ENCODE data around the gene KMT2D. TPM values are rescaled to one million over a fixed set of nuclear protein-coding genes. Genes with fewer than 3 reads are reported as not detected.

KMT2D gene
- total RNA-seq, 1 donor from 2014 or later: 106 TPM

DNA sequence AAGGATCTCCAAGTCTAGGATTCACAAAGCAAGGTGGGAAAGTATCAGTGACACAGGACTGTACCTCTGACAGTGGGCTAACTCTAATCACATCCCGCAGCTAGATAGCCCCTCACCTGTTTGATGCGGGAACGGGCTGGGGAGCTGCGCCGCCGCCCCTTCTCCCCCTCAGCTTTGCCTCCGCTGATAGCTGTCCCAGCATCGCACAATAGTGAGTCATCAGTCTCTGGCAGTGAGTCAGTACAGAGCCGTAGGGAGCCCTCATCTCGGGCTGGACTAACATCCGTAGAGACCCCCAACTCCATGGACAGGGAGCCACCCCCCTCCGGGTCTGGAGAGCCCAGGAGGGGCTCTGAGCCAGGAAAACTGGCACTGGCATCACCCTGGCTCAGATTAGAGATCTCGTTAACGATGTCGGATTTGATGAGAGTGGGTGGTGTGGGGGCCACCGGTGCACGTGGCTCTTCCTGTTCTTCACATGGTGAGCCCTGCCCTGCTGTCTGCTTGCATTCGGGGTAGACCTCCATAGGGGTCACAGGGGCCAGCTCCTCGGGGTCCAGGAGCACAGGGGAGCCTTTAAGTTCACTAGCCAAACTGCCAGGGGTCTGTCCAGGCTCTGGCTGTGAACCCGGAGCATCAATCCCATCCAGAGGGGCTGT lies 10.9 kb downstream of the KMT2D start:
- no peak overlapping the region for H3K27ac ChIP-seq
- no peaks in the 10 kb centered on the region for H3K9me3 ChIP-seq
- intact Hi-C loops (cut with DNase I): no loop called here
- DNase-seq (ENCODE audit: low spot score in 2 of 2): no peak
- TF ChIP-seq CTCF (IDR thresholded peaks at IDR 0.05): no peak
- no peak overlapping the region for H3K4me3 ChIP-seq
- H3K36me3 ChIP-seq: peaks cover 98 to 100% of the 10 kb centered on the region in 2 donors
- H3K4me1 ChIP-seq: no peaks in the 10 kb centered on the region
- H3K27me3 ChIP-seq: no peaks in the 10 kb centered on the region

- TF ChIP-seq CTCF (IDR thresholded peaks at IDR 0.05): no peak
- no peak overlapping the region for H3K4me3 ChIP-seq
- H3K27ac ChIP-seq: no peak overlapping the region
- intact Hi-C loops (cut with DNase I): no loop called here
- DNase-seq (ENCODE audit: low spot score in 2 of 2): no peak
- no peaks in the 10 kb centered on the region for H3K4me1 ChIP-seq
- H3K9me3 ChIP-seq: no peaks in the 10 kb centered on the region
- no peaks in the 10 kb centered on the region for H3K27me3 ChIP-seq
- H3K36me3 ChIP-seq: peaks cover 98 to 100% of the 10 kb centered on the region in 2 donors
Measured at GRCh38 chr12:49048953-49049352, 11.6 kb downstream of the KMT2D start.

DNA sequence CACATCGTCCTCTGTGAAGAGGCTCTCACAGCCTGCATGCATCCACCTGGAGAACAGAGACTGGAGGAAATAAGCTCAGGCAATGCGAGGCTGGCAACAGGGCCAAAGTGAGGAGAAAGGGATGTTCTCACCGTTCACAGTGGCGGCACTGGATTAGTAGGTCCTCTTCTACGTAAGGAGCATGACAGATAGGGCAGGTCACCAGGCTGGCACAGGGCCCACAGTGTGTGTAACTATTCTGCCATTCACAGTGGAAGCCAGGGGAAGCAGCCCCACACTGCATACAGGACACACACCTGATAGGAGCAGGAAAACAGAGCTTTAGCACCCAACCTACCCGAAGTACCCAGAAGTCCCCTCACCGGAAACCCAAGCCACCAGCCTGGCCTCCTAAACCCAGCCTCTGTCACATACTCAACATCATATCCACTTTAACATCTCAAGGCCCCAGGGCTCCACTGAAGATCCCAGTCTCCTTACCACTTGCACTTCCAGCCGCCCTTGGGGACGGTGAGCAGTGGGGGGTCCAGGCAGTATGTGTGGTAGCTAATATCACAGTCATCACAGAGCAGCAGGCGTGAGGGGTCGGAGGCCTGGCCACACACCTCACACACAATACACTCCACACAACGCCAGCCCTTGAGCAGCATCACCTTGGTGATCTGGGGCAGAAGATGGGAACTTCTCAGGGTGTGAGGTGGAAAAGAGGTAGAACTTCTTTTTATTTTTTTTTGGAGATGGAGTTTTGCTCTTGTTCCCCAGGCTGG lies 14.3 kb downstream of the KMT2D start:
- no peaks in the 10 kb centered on the region for H3K27me3 ChIP-seq
- no peak overlapping the region for H3K27ac ChIP-seq
- peaks cover 97 to 100% of the 10 kb centered on the region in 2 donors for H3K36me3 ChIP-seq
- no peak for TF ChIP-seq CTCF (IDR thresholded peaks at IDR 0.05)
- no peak overlapping the region for H3K4me3 ChIP-seq
- intact Hi-C loops (cut with DNase I): no loop called here
- H3K4me1 ChIP-seq: no peaks in the 10 kb centered on the region
- DNase-seq (ENCODE audit: low spot score in 2 of 2): no peak
- H3K9me3 ChIP-seq: no peaks in the 10 kb centered on the region

GRCh38 chr12:49044660-49045059 lies 15.9 kb downstream of the KMT2D start:
- no peak overlapping the region for H3K4me3 ChIP-seq
- no peaks in the 10 kb centered on the region for H3K4me1 ChIP-seq
- H3K27ac ChIP-seq: no peak overlapping the region
- TF ChIP-seq CTCF (IDR thresholded peaks at IDR 0.05): no peak
- H3K9me3 ChIP-seq: no peaks in the 10 kb centered on the region
- intact Hi-C loops (cut with DNase I): no loop called here
- H3K36me3 ChIP-seq: peaks cover 97 to 100% of the 10 kb centered on the region in 2 donors
- no peaks in the 10 kb centered on the region for H3K27me3 ChIP-seq
- no peak for DNase-seq (ENCODE audit: low spot score in 2 of 2)

- no peak for DNase-seq (ENCODE audit: low spot score in 2 of 2)
- TF ChIP-seq CTCF (IDR thresholded peaks at IDR 0.05): peak; percentile 20 to 61 (median 48)
Measured at GRCh38 chr12:49043856-49044258, 16.7 kb downstream of the KMT2D start.

More at GRCh38 chr12:49043856-49044258, 16.7 kb downstream of the KMT2D start:
- no peak overlapping the region for H3K27ac ChIP-seq
- no peaks in the 10 kb centered on the region for H3K9me3 ChIP-seq
- H3K4me1 ChIP-seq: no peaks in the 10 kb centered on the region
- no peak overlapping the region for H3K4me3 ChIP-seq
- no peaks in the 10 kb centered on the region for H3K27me3 ChIP-seq
- intact Hi-C loops (cut with DNase I): no loop called here
- peaks cover 99 to 100% of the 10 kb centered on the region in 2 donors for H3K36me3 ChIP-seq
